Epithelial cell of esophagus (primary cell): Measurements from ENCODE around the gene CNTNAP5.

Experiments
- DNase-seq: peaks from one replicate; pipeline ENCODE4 v3.0.0; 2010; ENCODE audit warnings: low read depth
- H3K4me3 ChIP-seq: 2 replicates; pipeline ENCODE4 v1.5.1; 2011; ENCODE audit warnings: mild to moderate bottlenecking, low read length, control low read depth
- CTCF ChIP-seq: IDR thresholded peaks from 2 replicates; pipeline ENCODE4 v1.5.1; 2011; ENCODE audit warnings: low read depth, mild to moderate bottlenecking, low read length, control low read depth, inconsistent platforms; ENCODE audit not compliant: insufficient read depth; ENCODE audit errors: missing control alignments

The CNTNAP5 gene

GRCh38 chr2:124662946-124663644, 638.0 kb downstream of the CNTNAP5 start:
- no peak for DNase-seq
- no peak for TF ChIP-seq CTCF
- H3K4me3 ChIP-seq = no peak overlapping the region

GRCh38 chr2:124663645-124663997, 638.5 kb downstream of the CNTNAP5 start:
- no peak overlapping the region for H3K4me3 ChIP-seq
- no peak for TF ChIP-seq CTCF
- no peak for DNase-seq

- no peak overlapping the region for H3K4me3 ChIP-seq
- no peak for DNase-seq
- TF ChIP-seq CTCF = no peak
Observed at GRCh38 chr2:124664363-124664762, 639.3 kb downstream of the CNTNAP5 start.

GRCh38 chr2:124666976-124667375, 641.9 kb downstream of the CNTNAP5 start:
- no peak for TF ChIP-seq CTCF
- DNase-seq = peak; percentile 2
- no peak overlapping the region for H3K4me3 ChIP-seq

- DNase-seq = no peak
- H3K4me3 ChIP-seq = no peak overlapping the region
- no peak for TF ChIP-seq CTCF
Observed at GRCh38 chr2:124668161-124668560, 643.1 kb downstream of the CNTNAP5 start.

- no peak for TF ChIP-seq CTCF
- no peak for DNase-seq
- H3K4me3 ChIP-seq = no peak overlapping the region
Observed at GRCh38 chr2:124670187-124670586, 645.1 kb downstream of the CNTNAP5 start.

GRCh38 chr2:124678043-124678442, 653.0 kb downstream of the CNTNAP5 start:
- H3K4me3 ChIP-seq = no peak overlapping the region
- TF ChIP-seq CTCF = no peak
- DNase-seq = no peak
